HG03196 (cell line): ENCODE measurements around the gene GPR183.

ENCODE experiments used
- ATAC-seq: cut with Tn5 transposase; IDR thresholded peaks from one replicate; pipeline ENCODE4 v1.9.1; 2021; ENCODE audit not compliant: unreplicated experiment

The GPR183 gene

DNA sequence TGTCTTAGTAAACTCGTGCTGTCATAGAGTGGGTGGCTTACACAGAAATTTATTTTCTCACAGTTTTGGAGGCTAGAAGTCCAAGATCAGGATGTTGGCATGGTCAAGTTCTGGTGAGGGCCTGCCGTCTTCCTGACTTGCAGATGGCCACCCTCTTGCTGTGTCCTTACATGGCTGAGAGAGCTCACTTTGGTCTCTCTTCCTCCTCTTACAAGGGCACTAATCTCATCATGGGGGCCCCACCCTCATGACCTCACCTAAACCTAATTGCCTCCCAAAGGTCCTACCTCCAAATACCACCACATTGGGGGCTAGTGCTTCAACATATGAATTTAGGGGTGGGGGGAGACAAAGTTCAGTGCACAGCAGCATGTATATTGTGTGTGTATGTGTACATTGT is 34.7 kb downstream of the GPR183 start:
- ATAC-seq, result no peak

DNA sequence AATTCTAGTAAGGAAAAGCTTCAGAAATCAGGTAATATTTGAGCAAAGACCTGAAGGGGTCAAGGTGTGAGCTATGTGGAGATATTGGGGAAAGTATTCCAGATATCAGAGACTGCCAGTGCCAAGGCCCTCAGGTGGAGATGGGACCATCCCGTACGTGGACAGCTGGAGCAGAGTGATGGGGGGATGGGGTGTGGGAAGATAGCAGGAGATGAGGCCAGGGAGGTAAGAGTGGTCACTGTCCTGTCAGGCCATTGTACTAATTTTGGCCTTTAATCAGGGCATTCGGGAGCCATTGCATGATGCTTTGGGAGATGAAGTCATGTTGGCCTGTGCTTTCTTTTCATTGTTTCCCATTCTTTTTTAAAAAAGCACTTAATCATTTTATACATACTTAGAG is 36.0 kb downstream of the GPR183 start:
- no peak for ATAC-seq

DNA sequence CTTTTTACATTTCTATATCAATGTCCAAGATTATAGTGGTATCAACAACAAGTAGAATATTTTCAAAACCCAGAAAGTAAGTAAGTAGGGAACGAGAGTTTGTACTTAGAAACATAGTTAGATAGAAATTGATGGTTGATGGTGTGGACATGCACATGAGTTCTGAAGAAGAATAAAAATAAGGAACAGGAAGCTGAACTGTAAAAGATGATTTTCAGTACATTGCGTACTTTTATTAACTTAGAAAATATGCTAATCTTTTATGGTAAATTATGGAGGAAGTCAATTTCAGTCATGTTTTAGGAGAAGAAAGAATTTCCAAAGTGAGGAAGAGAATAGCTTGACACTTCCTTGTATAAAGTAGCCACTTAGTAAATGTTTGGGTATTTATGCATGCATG is 36.7 kb downstream of the GPR183 start:
- ATAC-seq, result no peak

DNA sequence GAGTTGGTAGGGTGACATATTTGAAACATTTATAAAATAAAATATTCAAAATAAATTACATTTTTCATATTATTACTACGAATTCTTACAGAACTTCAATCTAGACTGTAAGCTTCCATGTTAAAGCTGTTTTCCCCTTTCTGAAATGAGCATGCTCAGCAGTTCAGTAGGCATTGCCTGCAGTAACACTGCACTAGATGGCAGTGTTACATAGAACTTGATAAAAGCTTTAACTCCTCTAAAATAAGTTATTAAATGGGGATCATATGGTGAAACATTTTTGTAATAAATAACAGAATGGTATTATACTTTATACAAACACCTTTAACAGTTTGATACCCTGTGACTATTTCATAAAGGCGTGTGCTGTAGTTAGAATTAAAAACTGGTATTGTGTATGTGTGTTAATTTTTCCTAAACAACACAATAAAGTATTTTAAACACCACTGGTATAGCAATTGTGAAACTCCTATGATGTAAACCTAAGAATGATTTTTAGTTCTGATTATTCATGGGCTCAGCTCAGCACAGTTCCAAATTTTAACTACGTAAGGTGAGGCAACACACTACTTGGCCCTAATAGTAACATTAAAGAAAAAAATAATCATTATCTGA is 37.5 kb downstream of the GPR183 start:
- peak; percentile 64 for ATAC-seq

DNA sequence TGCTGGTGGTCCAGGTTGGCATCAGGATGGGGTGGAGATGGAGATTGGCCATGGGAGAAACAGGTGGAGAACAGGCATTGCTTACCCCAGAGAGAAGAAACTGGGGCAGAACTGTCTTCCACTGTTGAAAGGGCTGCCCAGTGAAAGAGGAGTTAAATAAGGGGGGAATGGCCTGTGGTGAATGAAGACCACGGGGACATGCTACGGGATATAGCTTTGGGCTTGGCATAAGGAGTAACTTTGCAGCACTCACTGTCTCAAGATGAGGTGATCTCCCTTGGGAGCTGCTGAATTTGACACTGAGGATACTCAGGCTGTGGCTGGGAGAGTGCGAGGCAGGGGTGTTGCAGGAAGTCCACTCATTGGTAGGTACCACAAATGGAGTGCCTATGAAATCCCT is 38.4 kb downstream of the GPR183 start:
- no peak for ATAC-seq

DNA sequence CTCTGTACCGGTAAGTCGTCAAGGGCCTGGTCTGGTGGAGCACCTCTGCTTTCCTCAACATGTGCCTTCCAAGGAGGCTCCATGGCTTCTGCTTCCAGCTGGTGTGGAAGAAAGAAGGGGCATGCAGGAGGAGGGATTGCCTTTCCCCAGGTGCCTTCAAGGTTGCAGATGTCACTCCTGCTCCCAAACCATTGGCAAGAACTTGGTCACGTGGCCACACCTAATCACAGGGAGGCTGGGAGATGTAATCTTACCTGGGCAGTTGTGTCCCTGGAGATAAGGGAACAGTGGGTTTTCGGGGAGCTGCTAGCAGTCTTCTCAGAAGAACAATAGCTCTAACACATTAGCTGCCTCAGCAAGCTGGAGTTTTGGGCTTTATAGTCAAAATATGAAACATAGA is 39.3 kb downstream of the GPR183 start:
- no peak for ATAC-seq

DNA sequence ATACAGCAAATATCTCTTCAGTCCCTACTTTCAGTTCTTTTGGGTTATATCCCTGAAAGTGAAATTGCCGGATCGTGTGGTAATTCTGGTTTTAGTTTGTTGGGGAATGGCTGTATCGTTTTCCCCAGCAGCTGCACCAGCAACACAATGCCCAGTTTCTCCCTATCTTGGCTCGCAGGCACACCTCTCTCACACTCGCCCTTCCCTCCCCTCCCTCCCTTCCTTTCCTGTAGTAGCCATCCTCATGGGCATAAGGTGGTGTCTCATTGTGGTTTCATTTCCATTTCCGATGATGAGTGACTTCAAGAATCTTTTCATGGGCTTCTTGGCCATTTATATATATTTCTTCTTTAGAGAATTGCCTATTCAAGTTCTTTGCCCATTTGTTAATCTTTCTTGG is 40.4 kb downstream of the GPR183 start:
- ATAC-seq, result no peak

DNA sequence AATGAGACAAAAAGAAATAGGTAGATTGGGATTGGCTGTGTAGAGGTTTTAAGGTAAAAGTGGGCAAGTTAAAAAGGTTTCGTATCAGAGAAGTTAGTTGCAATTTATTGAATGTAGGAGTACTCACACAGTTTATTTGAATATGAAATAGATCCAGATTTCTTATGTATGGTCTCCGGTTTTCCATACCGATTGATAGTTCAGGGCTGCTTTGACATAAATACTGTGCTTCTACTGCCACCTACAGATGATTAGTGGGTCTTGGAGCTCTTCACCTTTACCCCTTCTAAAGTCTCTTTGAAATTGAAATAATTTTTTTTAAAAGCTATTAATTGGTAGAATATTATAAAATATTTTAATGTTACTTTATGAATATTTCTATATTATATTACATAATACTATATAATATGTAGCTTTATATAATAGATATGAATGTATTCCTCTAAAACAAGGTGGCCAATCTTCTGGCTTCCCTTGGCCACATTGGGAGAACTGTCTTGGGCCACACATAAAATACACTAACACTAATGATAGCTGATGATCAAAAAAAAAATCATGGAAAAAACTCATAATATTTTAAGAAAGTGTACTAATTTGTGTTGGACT is 41.3 kb downstream of the GPR183 start:
- no peak for ATAC-seq

DNA sequence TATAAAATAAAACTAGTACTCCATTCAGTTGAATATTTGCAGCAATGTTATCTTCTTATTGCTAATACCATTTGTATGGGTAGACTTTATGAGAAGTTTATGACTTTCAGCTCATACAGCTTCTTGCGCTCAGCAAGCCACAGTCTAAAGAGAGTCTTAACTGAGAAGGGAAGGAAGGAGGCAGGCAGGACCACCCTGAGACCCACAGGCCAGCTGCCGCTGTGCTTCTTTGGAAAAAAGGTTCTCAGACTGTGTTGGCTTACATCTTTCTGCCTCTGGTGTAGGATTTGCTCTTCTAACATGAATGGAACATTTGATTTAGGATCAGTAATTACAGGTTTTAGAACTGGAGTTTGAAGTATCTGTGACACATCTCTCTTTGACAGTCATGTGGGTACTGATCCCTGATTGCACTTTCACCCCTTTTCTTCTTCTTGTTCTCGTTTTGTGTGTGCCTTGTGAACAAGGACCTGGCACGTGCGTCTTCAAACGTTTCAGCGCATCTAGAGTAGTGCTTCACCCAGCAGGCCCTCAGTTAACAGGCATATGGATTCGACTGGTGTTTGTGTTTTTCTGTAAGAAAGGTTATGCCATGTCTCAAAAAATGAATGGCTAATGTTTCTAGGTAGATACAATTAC is 41.9 kb downstream of the GPR183 start:
- ATAC-seq, result no peak

DNA sequence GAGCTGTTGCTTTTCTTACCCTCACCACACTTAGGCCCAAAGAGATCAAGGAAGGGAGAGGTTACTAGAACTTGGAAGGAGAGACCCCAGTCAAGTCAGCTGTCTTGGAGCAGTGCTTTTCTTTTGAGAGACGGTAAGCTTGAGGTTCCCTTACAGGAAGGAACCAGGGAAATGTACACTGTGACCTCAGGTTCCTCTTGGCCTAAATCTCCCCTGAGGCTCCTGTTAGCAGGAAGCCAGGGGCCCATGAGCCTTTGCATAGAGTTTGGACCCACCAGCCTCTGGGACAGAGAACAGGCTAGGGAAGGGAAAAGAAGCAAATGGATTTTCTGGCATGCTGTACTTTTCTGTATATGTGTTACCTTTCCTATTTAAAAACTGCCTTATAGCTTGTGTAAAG is 43.1 kb downstream of the GPR183 start:
- no peak for ATAC-seq

DNA sequence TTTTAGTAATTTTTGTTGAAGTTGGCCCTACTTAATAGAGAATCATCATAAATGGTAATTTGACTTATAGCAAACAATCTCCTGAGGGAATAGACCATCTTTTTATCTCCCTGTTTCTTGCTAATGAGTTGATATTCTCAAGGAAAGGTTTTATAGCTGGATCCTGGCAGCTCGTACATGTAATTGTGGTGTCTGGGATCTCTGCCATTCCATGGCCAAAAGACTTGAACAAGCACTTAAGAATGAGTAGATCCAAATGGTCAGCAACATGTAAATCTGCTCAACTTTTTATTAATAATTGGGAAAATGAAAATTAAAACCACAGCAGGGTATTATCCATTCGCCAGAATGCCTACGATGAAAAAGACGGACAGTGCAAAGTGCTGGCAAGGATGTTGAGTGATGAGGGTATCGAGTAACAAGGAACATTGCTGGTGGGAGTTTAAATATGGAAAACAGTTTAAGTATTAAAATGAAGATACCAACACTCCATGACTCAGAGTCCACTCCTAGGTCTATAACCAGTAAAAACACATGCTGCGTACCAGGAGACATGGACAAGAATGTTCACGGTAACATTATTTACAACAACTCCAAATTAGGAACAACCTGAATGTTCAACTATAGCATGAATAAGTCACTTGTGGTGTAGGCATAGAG is 43.9 kb downstream of the GPR183 start:
- no peak for ATAC-seq

DNA sequence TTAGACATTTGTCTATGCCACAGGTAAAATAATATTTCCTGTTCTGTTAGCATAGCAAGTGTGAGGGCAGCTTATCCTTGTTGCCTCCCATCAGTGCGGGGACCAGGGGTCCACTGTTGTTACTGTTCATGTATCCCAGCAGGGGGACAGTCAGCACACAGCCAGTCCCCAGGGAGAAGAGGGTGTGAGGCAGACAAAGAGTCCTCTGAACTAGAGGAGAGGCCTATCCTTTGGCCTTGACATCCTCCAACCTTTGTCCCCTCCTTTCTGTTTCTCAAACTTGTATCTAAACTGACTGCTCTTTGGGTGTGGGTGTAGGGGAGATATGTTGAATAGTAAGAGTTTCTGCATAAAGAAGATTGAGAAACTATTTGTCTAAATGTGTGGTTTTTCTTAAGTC is 46.1 kb downstream of the GPR183 start:
- no peak for ATAC-seq

DNA sequence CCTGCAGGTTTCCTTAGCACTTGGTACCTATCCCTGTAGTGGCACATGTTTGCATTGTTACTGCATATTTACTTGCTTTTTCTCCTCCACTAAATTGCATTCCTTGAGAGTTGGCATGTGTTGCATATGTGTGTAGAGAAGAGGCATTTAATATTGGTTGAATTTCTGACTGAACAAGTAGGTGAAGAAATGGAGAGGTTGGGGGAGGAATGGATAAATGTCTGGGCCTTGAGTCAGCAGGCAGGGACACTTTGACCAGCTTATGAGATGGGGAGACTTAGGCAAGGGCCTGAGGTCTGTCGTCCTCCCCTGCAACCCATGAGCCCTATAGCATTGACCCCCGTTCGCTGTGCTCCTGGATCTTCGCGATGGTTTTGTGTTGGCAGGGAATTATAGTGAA is 47.0 kb downstream of the GPR183 start:
- no peak for ATAC-seq

DNA sequence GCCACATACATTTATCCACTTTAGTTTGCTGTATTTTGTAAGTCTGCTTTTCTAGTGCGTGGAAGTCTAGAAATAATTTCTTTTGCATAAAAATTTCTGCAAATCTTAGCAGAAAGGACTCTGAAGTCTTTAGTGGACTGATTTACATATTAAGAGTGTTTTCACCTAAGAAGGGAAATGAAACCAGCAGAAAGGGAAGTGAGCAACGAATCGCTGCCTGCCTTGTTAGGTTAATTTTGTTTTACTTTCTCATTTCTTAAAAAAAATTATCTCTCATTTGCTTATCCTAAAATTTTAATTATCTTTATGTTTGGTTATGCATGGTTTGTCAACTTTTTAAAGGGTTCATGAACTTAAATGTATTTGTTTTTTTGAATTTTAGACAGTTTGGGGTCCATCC is 48.3 kb downstream of the GPR183 start:
- ATAC-seq, result peak; percentile 48

DNA sequence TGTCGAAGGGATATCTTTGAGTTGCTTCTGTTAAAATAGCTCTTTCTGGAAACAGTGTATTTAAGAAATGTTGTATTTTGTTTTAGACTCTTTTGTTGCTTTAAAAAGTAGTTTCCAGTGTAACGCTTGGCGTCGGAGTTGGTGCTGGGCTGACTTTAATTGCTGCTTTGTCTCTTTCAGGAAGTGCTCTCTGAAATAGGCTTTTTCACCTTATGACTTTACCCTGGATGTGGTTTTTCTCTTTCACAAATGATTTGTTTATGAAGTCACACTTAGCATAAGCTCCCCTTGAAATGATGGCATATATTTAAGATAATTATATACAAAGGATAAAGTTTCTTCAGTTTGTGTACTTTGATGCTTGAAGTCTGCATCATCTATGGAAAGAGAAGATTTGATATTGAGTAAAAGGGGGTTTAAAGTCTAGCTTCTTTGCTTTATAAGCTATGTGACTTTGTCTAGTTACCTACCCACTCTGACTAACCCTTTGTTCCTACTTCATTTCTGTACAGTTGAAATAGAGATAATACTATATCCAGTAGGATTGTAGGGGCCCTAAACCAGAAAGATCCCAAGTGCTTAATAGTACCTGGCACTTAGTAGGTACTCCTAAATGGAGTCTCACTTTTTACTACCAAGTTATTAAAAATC is 48.9 kb downstream of the GPR183 start, which contains the start of gene GPR18:
GPR18 (minus strand) TSS at position 170 of the 651 bp plus-strand sequence. CDS start 2,507 bp downstream, outside the sequence.
- ATAC-seq, result peak; percentile 87

DNA sequence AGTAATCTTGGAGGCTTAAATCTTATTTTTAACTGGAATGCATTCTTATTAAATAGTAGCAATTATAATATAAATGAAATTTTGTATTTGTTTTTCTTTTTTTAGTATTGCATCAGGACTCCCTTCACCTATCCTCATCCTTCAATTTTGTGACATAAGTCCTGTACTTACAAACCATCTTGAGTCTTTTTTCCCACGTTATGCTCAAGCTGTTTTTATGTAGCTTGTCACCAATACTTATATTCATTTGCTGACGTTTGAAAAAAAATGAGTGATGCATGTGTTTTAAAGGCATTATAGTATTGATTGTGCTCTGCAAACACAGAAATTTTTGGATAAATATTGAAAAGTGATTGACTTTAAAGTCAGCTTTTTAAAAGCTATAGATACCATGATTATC is 49.9 kb downstream of the GPR183 start:
- ATAC-seq, result no peak

DNA sequence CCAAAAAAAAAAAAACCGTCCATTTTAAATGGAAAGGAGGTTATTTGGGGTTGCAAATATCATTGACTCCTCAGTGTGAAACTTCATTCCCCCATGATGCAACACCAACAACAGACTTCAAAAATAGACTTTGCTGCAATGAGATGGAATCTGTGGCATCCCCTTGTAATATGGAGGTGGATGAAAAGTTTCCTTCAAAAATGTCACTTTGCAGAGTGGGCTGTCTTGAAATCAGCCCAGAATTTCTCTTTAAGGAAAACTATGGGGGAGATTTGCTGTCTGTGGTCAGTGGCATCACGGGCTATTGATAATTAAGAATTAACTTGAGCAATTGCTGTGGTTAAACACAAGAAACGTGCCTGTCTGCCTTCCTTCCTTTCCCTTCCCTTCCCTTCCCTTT is 50.5 kb downstream of the GPR183 start:
- ATAC-seq, result no peak

DNA sequence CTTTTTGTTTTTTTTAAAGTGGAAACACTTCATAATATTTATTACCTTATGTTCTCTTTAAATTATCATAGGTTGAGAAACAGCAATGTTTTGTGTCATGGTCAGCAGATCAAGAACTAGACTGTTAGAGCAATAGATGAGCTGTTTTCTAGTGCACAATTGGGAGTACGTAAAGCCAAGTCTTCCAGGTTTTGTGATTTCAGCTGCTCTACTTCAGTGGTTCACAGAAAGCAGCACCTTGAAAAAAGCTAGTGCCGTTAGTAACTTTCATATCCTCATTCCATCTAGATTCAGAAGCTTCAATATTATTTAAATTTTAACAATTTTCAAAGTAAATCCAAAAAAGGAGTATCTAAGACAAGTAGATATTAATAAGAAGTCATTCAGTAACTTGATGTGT is 50.9 kb downstream of the GPR183 start:
- no peak for ATAC-seq

DNA sequence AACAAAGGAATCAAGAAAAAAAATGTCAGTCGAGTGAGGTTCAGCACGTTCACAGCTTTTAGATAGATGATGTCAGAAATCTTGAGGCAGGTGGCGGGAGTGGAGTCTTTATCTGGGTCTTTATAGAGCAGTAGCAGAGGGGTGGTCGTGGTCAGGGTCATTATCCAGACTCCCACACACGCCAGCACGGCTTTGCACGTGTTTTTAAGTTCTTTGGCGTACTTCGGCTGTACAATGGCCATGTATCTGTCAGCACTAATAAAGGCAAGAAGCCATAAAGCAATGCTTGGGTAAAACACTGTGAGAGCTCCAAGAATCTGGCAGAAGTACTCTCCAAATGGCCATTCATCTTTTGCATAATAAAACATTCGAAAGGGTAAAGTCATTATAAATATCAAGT is 51.9 kb downstream of the GPR183 start:
- ATAC-seq, result no peak

DNA sequence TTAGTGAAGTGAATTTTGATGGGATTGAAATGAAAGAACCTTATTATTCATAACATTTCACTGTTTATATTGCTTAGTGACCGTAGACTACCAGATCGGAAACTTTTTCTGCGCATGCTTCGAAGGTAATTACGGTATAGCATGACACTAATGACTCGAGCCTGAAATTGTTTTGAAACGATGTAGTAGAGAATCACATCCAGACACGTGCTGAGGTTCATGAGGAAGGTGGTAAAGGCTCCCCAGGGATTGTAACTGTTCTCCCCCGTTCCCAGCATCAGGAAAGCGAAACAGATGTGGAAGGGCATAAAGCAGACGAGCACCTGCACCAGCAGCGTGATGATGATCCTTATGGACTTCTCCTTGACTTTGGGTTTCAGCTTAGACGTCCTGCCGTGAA is 52.4 kb downstream of the GPR183 start:
- ATAC-seq, result no peak

DNA sequence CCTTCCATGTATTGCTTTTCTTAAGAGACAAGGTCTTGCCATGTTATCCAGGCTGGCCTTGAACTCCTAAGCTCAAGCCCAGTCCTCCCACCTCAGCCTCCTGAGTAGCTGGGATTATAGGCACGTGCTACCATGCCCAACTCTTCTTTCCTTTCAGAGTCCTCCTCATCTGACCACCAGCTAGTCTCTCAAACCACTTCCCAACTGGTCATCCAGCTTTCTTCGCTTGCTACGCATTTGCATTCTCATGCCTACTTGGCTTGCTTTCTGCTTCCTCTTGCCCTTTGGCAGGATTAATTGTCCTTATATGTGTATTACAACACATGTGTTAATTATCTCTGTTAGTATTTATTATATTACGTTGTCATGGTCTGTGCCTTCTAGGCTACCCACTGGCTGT is 55.3 kb downstream of the GPR183 start:
- ATAC-seq, result no peak
